CD4-positive, CD25-positive, alpha-beta regulatory T cell (primary cell): ENCODE results near the gene ITGB6. TPM values are rescaled to one million over a fixed set of nuclear protein-coding genes. Genes with fewer than 3 reads are reported as not detected.
A peak's percentile ranks its signal among the peaks of the same experiment; 100 is the strongest.

Source experiments
- ATAC-seq, 2 donors: fragments of 150-1000 bp; cut with Tn5 transposase; one replicate each; pipeline ENCODE4 v1.10.0; 2021; ENCODE audit warnings: low read depth in 2 of 2, moderate number of reproducible peaks in 2 of 2, moderate library complexity in 1 of 2
- DNase-seq, 3 donors: peaks; one replicate each; pipeline versions ENCODE4 v3.0.0 to v3.0.0-alpha.2; 2012 to 2022; ENCODE audit warnings: mixed read lengths in 1 of 3
- H3K27ac ChIP-seq: one replicate; pipeline ENCODE4 v1.7.0; 2013; ENCODE audit warnings: mild to moderate bottlenecking, low read length; ENCODE audit not compliant: insufficient read depth, poor library complexity, severe bottlenecking
- H3K27me3 ChIP-seq: one replicate; pipeline ENCODE4 v1.7.0; 2013; ENCODE audit warnings: low read length; ENCODE audit not compliant: control insufficient read depth, insufficient read depth
- H3K36me3 ChIP-seq: one replicate; pipeline ENCODE4 v1.7.0; 2013; ENCODE audit warnings: mild to moderate bottlenecking, low read length, moderate library complexity; ENCODE audit not compliant: control insufficient read depth, insufficient read depth
- H3K4me1 ChIP-seq: 2 replicates; pipeline ENCODE4 v1.7.0; 2013; ENCODE audit warnings: mild to moderate bottlenecking, low read length; ENCODE audit not compliant: insufficient read depth, control insufficient read depth, poor library complexity, severe bottlenecking
- H3K4me3 ChIP-seq: one replicate; pipeline ENCODE4 v1.7.0; 2013; ENCODE audit warnings: low read depth, mild to moderate bottlenecking, low read length, moderate library complexity
- H3K9me3 ChIP-seq, 2 experiments: 1 replicate in 1 of 2; 2 replicates in 1 of 2; pipeline ENCODE4 v1.7.0; 2013; ENCODE audit warnings: low read length in 2 of 2, mild to moderate bottlenecking in 1 of 2, moderate library complexity in 1 of 2; ENCODE audit not compliant: control insufficient read depth in 2 of 2
- H3K27ac Mint-ChIP-seq, 3 donors: one replicate each; pipeline ENCODE4 v1.8.0; 2020 to 2022; ENCODE audit warnings: mild to moderate bottlenecking in 3 of 3, mixed read lengths in 3 of 3, moderate library complexity in 2 of 3
- H3K27me3 Mint-ChIP-seq: one replicate; pipeline ENCODE4 v1.8.0; 2022; ENCODE audit warnings: mild to moderate bottlenecking, mixed read lengths
- H3K36me3 Mint-ChIP-seq: one replicate; pipeline ENCODE4 v1.8.0; 2020; ENCODE audit warnings: mixed read lengths
- H3K4me1 Mint-ChIP-seq, 4 donors: one replicate each; pipeline ENCODE4 v1.8.0; 2020 to 2022; ENCODE audit warnings: mixed read lengths in 4 of 4, mild to moderate bottlenecking in 1 of 4
- H3K4me3 Mint-ChIP-seq, 4 donors: one replicate each; pipeline ENCODE4 v1.8.0; 2020 to 2022; ENCODE audit warnings: mild to moderate bottlenecking in 4 of 4, mixed read lengths in 4 of 4, moderate library complexity in 3 of 4
- H3K9me3 Mint-ChIP-seq, 7 donors: one replicate each; pipeline ENCODE4 v1.8.0; 2020 to 2022; ENCODE audit warnings: mixed read lengths in 7 of 7, mild to moderate bottlenecking in 3 of 7, moderate library complexity in 2 of 7
- polyA plus RNA-seq, 4 donors: library from polyadenylated mRNA; unstranded; fragments of 300-500 nt; fragmentation: Illumina TruSeq; gene quantifications; one replicate each; pipeline ENCODE4 v1.2.3, GENCODE V29; 2021
- total RNA-seq: library from RNA; stranded (reverse); gene quantifications from one replicate; pipeline ENCODE4 v1.2.3, GENCODE V29; 2022

The ITGB6 gene
- total and polyA plus RNA-seq, 5 donors from 2014 or later = not detected

DNA sequence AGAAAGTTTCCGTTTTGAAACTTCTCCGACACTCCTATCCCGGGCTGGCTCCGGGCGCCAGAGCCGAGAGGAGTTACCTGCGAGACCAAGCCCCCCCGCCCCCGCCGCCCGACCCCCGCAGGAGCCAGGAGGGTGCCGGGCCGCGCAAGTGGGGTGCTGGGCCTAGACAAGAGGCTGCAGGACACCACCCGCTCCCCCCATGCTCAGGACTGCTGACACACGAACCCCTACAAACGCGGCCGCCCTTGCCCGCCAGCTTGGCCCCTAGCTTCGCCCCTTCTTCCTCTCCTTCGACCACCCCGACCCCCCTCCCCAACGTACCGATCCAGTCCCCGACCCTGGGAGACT, 138.2 kb downstream of the ITGB6 start:
- no peaks in the 10 kb centered on the region for H3K36me3 Mint-ChIP-seq
- peaks cover 47% of the 10 kb centered on the region for H3K27me3 Mint-ChIP-seq
- H3K36me3 ChIP-seq = no peaks in the 10 kb centered on the region
- H3K4me1 Mint-ChIP-seq = peaks cover 0 to 6% (median 0%) of the 10 kb centered on the region in 4 donors
- no peak overlapping the region for H3K27ac Mint-ChIP-seq
- H3K4me1 ChIP-seq = peaks cover 7% of the 10 kb centered on the region
- ATAC-seq (no peak), DNase-seq (no peak)
- peaks cover 21% of the 10 kb centered on the region for H3K27me3 ChIP-seq
- H3K4me3 Mint-ChIP-seq = no peak overlapping the region
- no peaks in the 10 kb centered on the region for H3K9me3 ChIP-seq
- no peak overlapping the region for H3K27ac ChIP-seq
- no peak overlapping the region for H3K4me3 ChIP-seq
- H3K9me3 Mint-ChIP-seq = peaks cover 0 to 10% (median 0%) of the 10 kb centered on the region in 7 donors

DNA sequence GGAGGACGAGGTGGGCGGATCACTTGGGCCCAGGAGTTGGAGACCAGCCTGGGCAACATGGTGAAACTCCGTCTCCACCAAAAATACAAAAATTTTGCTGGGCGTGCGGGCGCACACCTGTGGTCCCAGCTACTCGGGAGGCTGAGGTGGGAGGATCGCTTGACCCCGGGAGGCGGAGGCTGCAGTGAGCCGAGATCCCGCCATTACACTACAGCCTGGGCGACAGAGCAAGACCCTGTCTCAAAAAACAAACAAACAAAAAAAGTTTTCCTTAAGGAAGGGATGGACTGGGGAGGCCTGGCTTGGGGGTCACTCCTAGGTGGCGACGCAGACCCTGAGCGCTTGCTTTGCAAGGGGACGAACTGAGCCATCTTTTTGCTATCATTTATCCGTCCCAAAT, 138.5 kb downstream of the ITGB6 start:
- Histone ChIP-seq H3K4me3 (no peak overlapping the region), H3K4me1 (peaks cover 7% of the 10 kb centered on the region), H3K36me3 (no peaks in the 10 kb centered on the region), H3K9me3 (no peaks in the 10 kb centered on the region), H3K27me3 (peaks cover 21% of the 10 kb centered on the region), H3K27ac (no peak overlapping the region)
- DNase-seq = no peak
- Mint-ChIP-seq H3K4me3 (peak overlapping the region in 1 of 4 donors; percentile 36), H3K27me3 (peaks cover 51% of the 10 kb centered on the region), H3K36me3 (no peaks in the 10 kb centered on the region), H3K9me3 (peaks cover 0 to 10% (median 0%) of the 10 kb centered on the region in 7 donors), H3K27ac (no peak overlapping the region), H3K4me1 (peaks cover 0 to 6% (median 0%) of the 10 kb centered on the region in 4 donors)
- ATAC-seq = no peak

DNA sequence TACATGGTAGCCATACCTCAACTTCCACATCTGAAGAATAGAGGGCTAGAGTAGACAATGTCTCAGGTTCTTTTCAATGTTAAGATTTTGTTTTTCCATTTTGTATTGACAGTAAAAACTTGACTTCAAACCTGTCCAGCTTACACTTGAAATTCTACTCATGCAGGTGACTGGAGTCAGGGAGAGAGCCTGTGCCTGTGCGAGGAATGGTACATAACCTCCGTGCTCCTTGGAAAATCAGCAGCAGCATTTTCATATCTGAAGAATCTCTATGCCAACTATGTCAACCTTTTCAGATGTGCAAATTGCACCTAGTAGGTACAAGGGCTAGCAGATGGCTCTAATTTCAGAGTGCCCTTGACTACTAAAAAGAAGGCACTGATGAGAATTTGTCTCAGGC, 139.8 kb downstream of the ITGB6 start:
- Histone ChIP-seq H3K27ac (no peak overlapping the region), H3K27me3 (peaks cover 20% of the 10 kb centered on the region), H3K36me3 (no peaks in the 10 kb centered on the region), H3K4me3 (no peak overlapping the region), H3K9me3 (no peaks in the 10 kb centered on the region), H3K4me1 (peaks cover 7% of the 10 kb centered on the region)
- no peak overlapping the region for H3K27ac Mint-ChIP-seq
- H3K4me3 Mint-ChIP-seq = no peak overlapping the region
- DNase-seq (no peak), ATAC-seq (no peak)
- H3K9me3 Mint-ChIP-seq = peaks cover 0 to 9% (median 0%) of the 10 kb centered on the region in 7 donors
- H3K27me3 Mint-ChIP-seq = peaks cover 45% of the 10 kb centered on the region
- H3K36me3 Mint-ChIP-seq = no peaks in the 10 kb centered on the region
- peaks cover 0 to 6% (median 0%) of the 10 kb centered on the region in 4 donors for H3K4me1 Mint-ChIP-seq

DNA sequence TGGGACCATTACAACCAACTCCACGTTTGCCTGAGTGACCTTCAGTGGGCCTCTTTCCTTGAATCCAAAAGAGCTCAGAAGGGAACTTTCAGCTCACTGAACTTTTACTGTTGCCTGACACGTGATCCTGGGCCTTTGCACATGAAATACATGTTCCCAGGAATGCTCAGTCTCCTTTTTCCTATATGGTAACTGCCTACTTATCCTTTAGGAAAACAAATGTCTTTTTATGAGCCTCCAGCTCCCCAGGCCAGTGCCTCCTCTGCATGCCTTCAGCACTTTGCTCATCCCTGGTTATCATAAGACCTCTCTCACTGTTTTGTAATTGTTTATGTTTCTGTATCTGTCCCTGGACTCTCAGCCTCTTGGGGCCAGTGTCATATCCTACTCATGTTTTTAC, 142.7 kb downstream of the ITGB6 start:
- no peak for ATAC-seq
- Histone ChIP-seq H3K9me3 (no peaks in the 10 kb centered on the region), H3K27ac (no peak overlapping the region), H3K4me1 (peaks cover 2% of the 10 kb centered on the region), H3K27me3 (peaks cover 10% of the 10 kb centered on the region), H3K36me3 (no peaks in the 10 kb centered on the region), H3K4me3 (no peak overlapping the region)
- H3K27ac Mint-ChIP-seq = peak overlapping the region in 1 of 3 donors; percentile 57
- DNase-seq = no peak
- H3K9me3 Mint-ChIP-seq = peaks cover 0 to 2% (median 0%) of the 10 kb centered on the region in 7 donors
- no peaks in the 10 kb centered on the region for H3K4me1 Mint-ChIP-seq
- H3K27me3 Mint-ChIP-seq = peaks cover 28% of the 10 kb centered on the region
- H3K36me3 Mint-ChIP-seq = no peaks in the 10 kb centered on the region
- H3K4me3 Mint-ChIP-seq = no peak overlapping the region

DNA sequence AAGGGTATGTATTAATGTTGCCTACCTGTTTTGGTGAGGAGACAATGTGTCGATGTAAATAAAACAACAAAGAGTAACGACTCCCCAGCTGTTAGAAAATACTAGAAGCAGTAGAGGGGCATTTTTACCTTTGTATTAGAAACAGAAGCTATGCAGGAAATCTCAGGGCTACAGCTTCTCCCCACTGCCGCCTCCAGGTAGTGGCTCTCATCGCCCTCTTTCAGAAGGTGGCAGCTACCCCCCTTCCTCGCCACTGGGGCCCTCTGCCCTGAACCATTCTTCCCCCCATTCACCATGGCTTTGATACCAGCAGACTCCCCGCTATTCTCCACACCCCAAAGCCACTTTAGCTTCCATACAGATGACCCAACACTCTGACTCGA, 144.4 kb downstream of the ITGB6 start:
- Mint-ChIP-seq H3K4me1 (no peaks in the 10 kb centered on the region), H3K36me3 (no peaks in the 10 kb centered on the region), H3K4me3 (no peak overlapping the region), H3K27me3 (peaks cover 24% of the 10 kb centered on the region), H3K27ac (no peak overlapping the region), H3K9me3 (peaks cover 0 to 2% (median 0%) of the 10 kb centered on the region in 7 donors)
- Histone ChIP-seq H3K4me1 (no peaks in the 10 kb centered on the region), H3K27ac (no peak overlapping the region), H3K4me3 (no peak overlapping the region), H3K36me3 (no peaks in the 10 kb centered on the region), H3K9me3 (no peaks in the 10 kb centered on the region), H3K27me3 (peaks cover 11% of the 10 kb centered on the region)
- ATAC-seq = no peak
- DNase-seq = no peak

DNA sequence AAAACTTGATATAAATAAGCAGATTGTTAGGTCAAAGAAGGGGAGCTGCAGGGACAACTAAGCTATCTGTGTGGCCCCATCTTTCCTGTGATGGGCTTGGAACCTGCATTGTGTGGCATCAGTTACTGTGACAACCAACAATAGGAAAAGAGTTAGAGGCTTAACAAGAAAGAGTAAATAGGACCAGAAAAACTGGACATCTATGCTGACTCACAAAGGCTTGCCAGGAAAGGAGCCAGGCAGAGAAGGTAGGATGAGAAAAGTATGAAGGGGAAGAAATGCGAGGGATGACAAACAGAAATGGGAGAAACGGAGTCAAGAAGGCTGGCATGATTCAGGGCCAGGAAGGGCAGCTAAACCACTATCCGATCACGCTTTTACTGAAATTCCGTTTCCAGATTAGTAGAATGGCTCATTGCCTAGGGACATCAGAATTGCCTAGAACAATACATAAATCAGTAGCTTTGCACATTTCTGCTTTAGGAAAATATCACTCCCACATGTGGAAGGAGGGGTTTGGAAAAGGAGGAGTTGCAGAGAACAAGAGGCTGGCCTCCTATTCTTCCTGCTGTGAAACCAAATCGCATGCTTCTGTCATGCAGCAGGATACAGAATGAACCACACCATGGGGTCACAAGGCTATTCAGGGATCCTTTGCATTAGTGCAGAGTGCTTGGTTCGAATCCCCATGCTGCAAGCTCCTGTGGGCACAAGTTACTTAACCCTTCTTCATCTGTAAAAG, 144.9 kb downstream of the ITGB6 start:
- ATAC-seq = no peak
- DNase-seq = no peak
- Histone ChIP-seq H3K9me3 (no peaks in the 10 kb centered on the region), H3K27ac (no peak overlapping the region), H3K36me3 (no peaks in the 10 kb centered on the region), H3K4me3 (no peak overlapping the region), H3K4me1 (no peaks in the 10 kb centered on the region), H3K27me3 (peaks cover 6% of the 10 kb centered on the region)
- H3K4me3 Mint-ChIP-seq = peak overlapping the region in 1 of 4 donors; percentile 36
- H3K27ac Mint-ChIP-seq = no peak overlapping the region
- peaks cover 0 to 2% (median 0%) of the 10 kb centered on the region in 7 donors for H3K9me3 Mint-ChIP-seq
- peaks cover 18% of the 10 kb centered on the region for H3K27me3 Mint-ChIP-seq
- no peaks in the 10 kb centered on the region for H3K4me1 Mint-ChIP-seq
- no peaks in the 10 kb centered on the region for H3K36me3 Mint-ChIP-seq

DNA sequence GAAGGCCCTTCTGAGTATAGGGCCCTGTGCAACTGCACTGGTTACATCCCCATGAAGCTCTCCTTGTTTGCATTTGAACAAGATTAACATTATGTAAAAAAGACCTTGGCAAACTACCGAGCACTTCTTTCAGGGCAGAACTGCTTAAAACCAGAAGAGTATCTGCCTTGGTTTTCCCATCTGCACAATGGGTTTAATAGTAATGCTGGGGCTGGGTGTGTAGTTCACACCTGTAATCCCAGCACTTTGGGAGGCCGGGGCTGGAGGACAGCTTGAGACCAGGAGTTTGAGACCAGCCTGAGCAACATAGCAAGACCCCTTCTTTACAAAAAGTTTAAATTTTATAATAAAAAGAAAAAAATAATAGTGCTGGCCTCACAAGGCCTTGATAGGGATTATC, 146.1 kb downstream of the ITGB6 start:
- no peak for ATAC-seq
- no peaks in the 10 kb centered on the region for H3K36me3 Mint-ChIP-seq
- Histone ChIP-seq H3K9me3 (no peaks in the 10 kb centered on the region), H3K27ac (no peak overlapping the region), H3K27me3 (peaks cover 4% of the 10 kb centered on the region), H3K4me3 (no peak overlapping the region), H3K4me1 (no peaks in the 10 kb centered on the region), H3K36me3 (no peaks in the 10 kb centered on the region)
- H3K27ac Mint-ChIP-seq = no peak overlapping the region
- DNase-seq = no peak
- H3K4me1 Mint-ChIP-seq = no peaks in the 10 kb centered on the region
- peaks cover 12% of the 10 kb centered on the region for H3K27me3 Mint-ChIP-seq
- peaks cover 0 to 2% (median 0%) of the 10 kb centered on the region in 7 donors for H3K9me3 Mint-ChIP-seq
- no peak overlapping the region for H3K4me3 Mint-ChIP-seq

DNA sequence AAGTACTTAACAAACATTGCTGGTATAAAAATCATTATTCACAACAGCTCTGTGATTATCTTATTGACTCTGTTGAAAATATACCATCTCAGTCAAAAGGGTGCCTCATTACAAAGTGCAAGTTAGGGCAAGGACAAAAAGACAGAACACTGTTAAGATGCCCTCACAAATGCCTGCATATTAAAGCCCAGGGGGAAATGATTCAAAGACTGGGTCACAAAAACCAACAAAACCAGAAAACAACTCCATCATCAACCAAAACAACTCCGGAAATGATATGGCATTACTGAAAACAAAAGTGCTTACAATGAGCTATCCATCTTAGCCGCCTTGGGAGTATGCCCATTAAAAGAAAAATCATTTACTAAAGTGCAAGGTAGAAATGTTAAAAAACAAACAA, 147.5 kb downstream of the ITGB6 start:
- DNase-seq = no peak

More for the DNA sequence above, 147.5 kb downstream of the ITGB6 start:
- no peaks in the 10 kb centered on the region for H3K4me1 Mint-ChIP-seq
- Histone ChIP-seq H3K27me3 (peaks cover 4% of the 10 kb centered on the region), H3K4me1 (no peaks in the 10 kb centered on the region), H3K36me3 (no peaks in the 10 kb centered on the region), H3K9me3 (no peaks in the 10 kb centered on the region), H3K27ac (no peak overlapping the region), H3K4me3 (no peak overlapping the region)
- peaks cover 0 to 2% (median 0%) of the 10 kb centered on the region in 7 donors for H3K9me3 Mint-ChIP-seq
- peaks cover 11% of the 10 kb centered on the region for H3K27me3 Mint-ChIP-seq
- no peak for ATAC-seq
- no peaks in the 10 kb centered on the region for H3K36me3 Mint-ChIP-seq
- H3K4me3 Mint-ChIP-seq = no peak overlapping the region
- H3K27ac Mint-ChIP-seq = peak overlapping the region in 1 of 3 donors; percentile 18
